GM23338 (cell line): ENCODE measurements around the gene AKR1C8. TPM values are rescaled to one million over a fixed set of nuclear protein-coding genes. Genes with fewer than 3 reads are reported as not detected.

Experiments used
- ATAC-seq: fragments of 200-7000 bp; cut with Tn5 transposase; 3 replicates; pipeline ENCODE4 v1.9.1; 2020
- DNase-seq: peaks from one replicate; pipeline ENCODE4 v3.0.0-alpha.2; 2015; ENCODE audit warnings: low spot score
- H2AFZ ChIP-seq: fragments of 200-600 bp; sonication (generic); 2 replicates; pipeline ENCODE4 v1.8.0; 2016; ENCODE audit warnings: antibody characterized with exemption, mild to moderate bottlenecking, moderate library complexity
- H3F3A ChIP-seq: fragments of 200-600 bp; sonication (generic); replicated peaks from 2 replicates; pipeline ENCODE4 v1.8.0; 2017; ENCODE audit warnings: antibody characterized with exemption, mixed run types, low read depth
- H3K27ac ChIP-seq: fragments of 200-600 bp; sonication (generic); 2 replicates; pipeline ENCODE4 v1.6.1; 2016; ENCODE audit warnings: low read depth
- H3K27me3 ChIP-seq: fragments of 200-600 bp; sonication (generic); 2 replicates; pipeline ENCODE4 v1.8.0; 2016; ENCODE audit warnings: mild to moderate bottlenecking, mixed run types, moderate library complexity; ENCODE audit not compliant: insufficient read depth
- H3K36me3 ChIP-seq: fragments of 200-600 bp; sonication (generic); 2 replicates; pipeline ENCODE4 v1.8.0; 2016; ENCODE audit warnings: mild to moderate bottlenecking; ENCODE audit not compliant: insufficient read depth
- H3K4me1 ChIP-seq: fragments of 200-600 bp; sonication (generic); 2 replicates; pipeline ENCODE4 v1.8.0; 2016; ENCODE audit warnings: mild to moderate bottlenecking, moderate library complexity; ENCODE audit not compliant: insufficient read depth
- H3K4me2 ChIP-seq: fragments of 200-600 bp; sonication (generic); 2 replicates; pipeline ENCODE4 v1.7.1; 2017; ENCODE audit warnings: mixed run types
- H3K4me3 ChIP-seq: fragments of 200-600 bp; sonication (generic); 2 replicates; pipeline ENCODE4 v1.6.1; 2016; ENCODE audit warnings: mixed run types
- H3K79me2 ChIP-seq: fragments of 200-600 bp; sonication (generic); replicated peaks from 2 replicates; pipeline ENCODE4 v1.8.0; 2017; ENCODE audit warnings: mild to moderate bottlenecking; ENCODE audit not compliant: insufficient read depth
- H3K9me2 ChIP-seq: fragments of 200-600 bp; sonication (generic); 2 replicates; pipeline ENCODE4 v1.8.0; 2017; ENCODE audit not compliant: insufficient read depth
- H4K20me1 ChIP-seq: fragments of 200-600 bp; sonication (generic); replicated peaks from 2 replicates; pipeline ENCODE4 v1.8.0; 2017; ENCODE audit warnings: mild to moderate bottlenecking; ENCODE audit not compliant: insufficient read depth
- H3K27ac Mint-ChIP-seq: 2 replicates; pipeline ENCODE4 v1.8.0; 2020; ENCODE audit warnings: inconsistent platforms, mild to moderate bottlenecking, moderate library complexity, mixed read lengths
- H3K27me3 Mint-ChIP-seq: 3 replicates; pipeline ENCODE4 v1.8.0; 2022; ENCODE audit warnings: low read depth, mild to moderate bottlenecking, moderate library complexity, mixed read lengths, inconsistent platforms; ENCODE audit not compliant: insufficient read depth, poor library complexity
- H3K36me3 Mint-ChIP-seq: 3 replicates; pipeline ENCODE4 v1.8.0; 2021; ENCODE audit warnings: low read depth, mild to moderate bottlenecking, inconsistent platforms, moderate library complexity, mixed read lengths
- H3K4me1 Mint-ChIP-seq: 3 replicates; pipeline ENCODE4 v1.8.0; 2020; ENCODE audit warnings: mild to moderate bottlenecking, inconsistent platforms, mixed read lengths
- H3K4me3 Mint-ChIP-seq: 3 replicates; pipeline ENCODE4 v1.8.0; 2021; ENCODE audit warnings: moderate library complexity, mild to moderate bottlenecking, inconsistent platforms, mixed read lengths
- H3K9me3 Mint-ChIP-seq: 3 replicates; pipeline ENCODE4 v1.8.0; 2020; ENCODE audit warnings: moderate library complexity, mild to moderate bottlenecking, inconsistent platforms, mixed read lengths
- CREB1 ChIP-seq: fragments of 250-450 bp; sonication (Bioruptor Pico); IDR thresholded peaks from 2 replicates; pipeline ENCODE4 v1.5.0; 2020; ENCODE audit warnings: low read depth, mild to moderate bottlenecking, moderate library complexity
- CTCF ChIP-seq, 2 experiments: fragments of 200-600 bp in 1 of 2; sonication (generic) in 1 of 2; conservative IDR thresholded peaks; 2 replicates each; pipeline versions ENCODE4 v1.5.1 to v1.6.1; 2016 to 2017; ENCODE audit warnings: antibody characterized with exemption in 2 of 2, low read depth in 2 of 2, mild to moderate bottlenecking in 2 of 2, moderate library complexity in 1 of 2
- ETS1 ChIP-seq: IDR thresholded peaks from 2 replicates; pipeline ENCODE4 v1.6.1; 2016; ENCODE audit warnings: antibody characterized with exemption
- EZH2 ChIP-seq: fragments of 200-600 bp; sonication (generic); IDR thresholded peaks from one replicate; pipeline ENCODE4 v1.8.0; 2017; ENCODE audit warnings: antibody characterized with exemption, mild to moderate bottlenecking, low read depth; ENCODE audit not compliant: unreplicated experiment
- EZH2phosphoT487 ChIP-seq: fragments of 200-600 bp; sonication (generic); IDR thresholded peaks from one replicate; pipeline ENCODE4 v1.8.1; 2018; ENCODE audit warnings: antibody characterized with exemption; ENCODE audit not compliant: unreplicated experiment
- NANOG ChIP-seq: IDR thresholded peaks from 2 replicates; pipeline ENCODE4 v1.6.1; 2016; ENCODE audit warnings: antibody characterized with exemption, borderline replicate concordance
- REST ChIP-seq: IDR thresholded peaks from one replicate; pipeline ENCODE4 v1.6.1; 2018; ENCODE audit warnings: antibody characterized with exemption; ENCODE audit not compliant: unreplicated experiment
- STAT1 ChIP-seq: IDR thresholded peaks from one replicate; pipeline ENCODE4 v1.6.1; 2016; ENCODE audit warnings: antibody characterized with exemption; ENCODE audit not compliant: unreplicated experiment
- ZNF331 ChIP-seq: fragments of 250-450 bp; sonication (Bioruptor Pico); IDR thresholded peaks from 2 replicates; pipeline ENCODE4 v1.5.0; 2020; ENCODE audit warnings: low read depth, mild to moderate bottlenecking, moderate library complexity
- ZNF462 ChIP-seq: fragments of 250-450 bp; sonication (Bioruptor Pico); IDR thresholded peaks from 2 replicates; pipeline ENCODE4 v1.5.0; 2020; ENCODE audit warnings: mild to moderate bottlenecking, moderate library complexity
- polyA plus RNA-seq: library from polyadenylated mRNA; unstranded; fragments of >200 nt; fragmentation: Nextera tagmentation; extraction: Ambion mirVana; gene quantifications from 2 replicates; pipeline ENCODE4 v1.2.1, GENCODE V29; 2016
- total RNA-seq: library from RNA; depleted of rRNA; stranded (reverse); fragments of >200 nt; shearing (Covaris generic); gene quantifications from 2 replicates; pipeline ENCODE4 v1.2.3, GENCODE V29; 2014

The AKR1C8 gene
- total and polyA plus RNA-seq, 2 experiments from 2014 or later, result not detected

- TF ChIP-seq CTCF (conservative IDR thresholded peaks at IDR 0.05; ENCODE audit: low read depth in 2 of 2), result no peak
- no peak for TF ChIP-seq CREB1 (CRISPR knock-in tag)
- no peak for TF ChIP-seq ZNF331
Observed at GRCh38 chr10:5187867-5188266, 2.9 kb upstream of the AKR1C8 start (continued).

- H3F3A ChIP-seq, result no peaks in the 10 kb centered on the region
- H3K36me3 Mint-ChIP-seq, result peaks cover 3% of the 10 kb centered on the region; the same call in 1 of the 3 replicates
- no peak overlapping the region for H3K27ac ChIP-seq
- no peak for TF ChIP-seq REST
- no peak for TF ChIP-seq EZH2
- no peak for TF ChIP-seq CTCF (conservative IDR thresholded peaks at IDR 0.05; ENCODE audit: low read depth in 2 of 2)
- TF ChIP-seq EZH2phosphoT487, result no peak
- no peak for TF ChIP-seq ZNF462 (CRISPR knock-in tag)
- no peak for TF ChIP-seq NANOG
- no peak for TF ChIP-seq CREB1 (CRISPR knock-in tag)
- no peak for TF ChIP-seq ETS1
- TF ChIP-seq STAT1, result no peak
Observed at GRCh38 chr10:5183923-5184322, 1.0 kb downstream of the AKR1C8 start.

More at GRCh38 chr10:5183923-5184322, 1.0 kb downstream of the AKR1C8 start:
- Histone ChIP-seq H2AFZ (no peak overlapping the region), H3K79me2 (no peaks in the 10 kb centered on the region), H3K27me3 (no peaks in the 10 kb centered on the region), H3K4me3 (no peak overlapping the region), H3K36me3 (no peaks in the 10 kb centered on the region), H3K9me2 (no peaks in the 10 kb centered on the region), H3K4me1 (no peaks in the 10 kb centered on the region), H4K20me1 (no peaks in the 10 kb centered on the region), H3K4me2 (no peak overlapping the region)
- DNase-seq (no peak), ATAC-seq (no peak)
- no peak overlapping the region for H3K27ac Mint-ChIP-seq
- H3K27me3 Mint-ChIP-seq, result peaks cover 1% of the 10 kb centered on the region
- no peaks in the 10 kb centered on the region for H3K4me1 Mint-ChIP-seq
- H3K9me3 Mint-ChIP-seq, result peaks cover 23% of the 10 kb centered on the region
- H3K4me3 Mint-ChIP-seq, result no peak overlapping the region
